ENCODE results near the gene CFAP69.

DNA sequence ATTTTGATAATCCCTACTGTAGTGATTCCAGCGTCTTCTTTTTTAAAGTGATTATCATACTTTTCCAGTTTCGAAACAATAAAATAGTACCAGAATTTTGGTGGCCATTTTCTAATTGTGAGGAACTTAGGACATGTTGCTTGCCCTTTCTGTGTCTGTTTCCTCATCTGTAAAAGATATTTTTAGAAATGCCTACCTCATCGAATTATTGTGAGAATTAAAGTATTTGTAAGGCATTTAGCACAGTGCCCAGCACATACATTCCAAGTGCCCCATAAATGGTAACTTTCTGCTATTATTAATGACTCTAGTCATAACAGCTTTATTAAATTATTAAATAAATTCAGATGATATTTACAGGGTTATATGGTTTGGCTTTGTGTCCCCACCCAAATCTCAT lies 3.7 kb downstream of the CFAP69 start:
- TF ChIP-seq POLR2A (IDR thresholded peaks at IDR 0.05) = no peak
- TF ChIP-seq, protein P1, sequence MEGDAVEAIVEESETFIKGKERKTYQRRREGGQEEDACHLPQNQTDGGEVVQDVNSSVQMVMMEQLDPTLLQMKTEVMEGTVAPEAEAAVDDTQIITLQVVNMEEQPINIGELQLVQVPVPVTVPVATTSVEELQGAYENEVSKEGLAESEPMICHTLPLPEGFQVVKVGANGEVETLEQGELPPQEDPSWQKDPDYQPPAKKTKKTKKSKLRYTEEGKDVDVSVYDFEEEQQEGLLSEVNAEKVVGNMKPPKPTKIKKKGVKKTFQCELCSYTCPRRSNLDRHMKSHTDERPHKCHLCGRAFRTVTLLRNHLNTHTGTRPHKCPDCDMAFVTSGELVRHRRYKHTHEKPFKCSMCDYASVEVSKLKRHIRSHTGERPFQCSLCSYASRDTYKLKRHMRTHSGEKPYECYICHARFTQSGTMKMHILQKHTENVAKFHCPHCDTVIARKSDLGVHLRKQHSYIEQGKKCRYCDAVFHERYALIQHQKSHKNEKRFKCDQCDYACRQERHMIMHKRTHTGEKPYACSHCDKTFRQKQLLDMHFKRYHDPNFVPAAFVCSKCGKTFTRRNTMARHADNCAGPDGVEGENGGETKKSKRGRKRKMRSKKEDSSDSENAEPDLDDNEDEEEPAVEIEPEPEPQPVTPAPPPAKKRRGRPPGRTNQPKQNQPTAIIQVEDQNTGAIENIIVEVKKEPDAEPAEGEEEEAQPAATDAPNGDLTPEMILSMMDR (IDR thresholded peaks at IDR 0.05) = no peak
